ENCODE results near the gene CAMTA1. TPM values are rescaled to one million over a fixed set of nuclear protein-coding genes. Genes with fewer than 3 reads are reported as not detected.

The CAMTA1 gene
- total and polyA plus RNA-seq, 8 donors, result 42.8 to 213 (median 118) TPM

DNA sequence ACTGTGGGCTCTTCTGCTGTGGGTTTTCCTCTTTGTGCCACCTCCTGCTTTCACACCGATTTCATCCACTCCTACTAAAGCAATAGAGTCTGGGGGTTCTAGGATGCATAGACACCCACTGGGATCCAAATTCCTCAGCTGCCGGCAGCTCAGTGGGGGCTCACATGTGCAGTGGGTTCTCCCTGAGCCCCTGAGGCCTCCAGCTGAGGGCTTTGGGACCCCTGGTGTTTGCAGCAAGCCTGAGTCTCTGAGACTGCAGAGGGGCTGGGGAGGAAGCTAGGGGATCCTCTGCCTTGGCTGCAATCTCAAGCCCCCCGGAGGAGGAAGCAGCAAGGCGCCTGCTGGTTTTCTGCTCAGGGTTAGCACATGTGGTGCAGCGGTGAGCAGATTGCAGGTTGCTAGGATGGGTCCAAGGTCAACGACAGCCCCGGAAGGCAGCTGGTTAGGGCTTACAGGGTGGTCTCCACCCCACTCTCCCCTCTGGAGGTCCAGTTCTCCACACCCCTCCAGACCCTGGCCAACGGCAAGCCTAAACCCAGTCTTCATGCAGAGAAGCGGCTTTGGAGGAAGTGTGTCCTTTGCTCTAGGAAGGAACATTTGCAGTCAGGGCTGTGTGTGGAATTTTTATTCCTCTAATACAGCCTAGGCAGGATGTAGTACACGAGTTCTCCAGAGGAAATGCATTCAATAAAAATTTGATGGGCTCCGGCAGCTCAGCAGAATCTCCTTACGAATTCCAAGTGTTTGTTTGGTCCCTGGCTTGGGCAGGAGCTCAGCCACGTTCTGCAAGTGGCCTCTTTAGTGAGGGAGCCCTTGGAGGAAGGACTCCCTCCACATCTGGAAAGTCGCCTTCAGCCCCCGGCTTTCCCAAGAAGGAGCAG lies 716.7 kb downstream of the CAMTA1 start:
- TF ChIP-seq, protein P1, sequence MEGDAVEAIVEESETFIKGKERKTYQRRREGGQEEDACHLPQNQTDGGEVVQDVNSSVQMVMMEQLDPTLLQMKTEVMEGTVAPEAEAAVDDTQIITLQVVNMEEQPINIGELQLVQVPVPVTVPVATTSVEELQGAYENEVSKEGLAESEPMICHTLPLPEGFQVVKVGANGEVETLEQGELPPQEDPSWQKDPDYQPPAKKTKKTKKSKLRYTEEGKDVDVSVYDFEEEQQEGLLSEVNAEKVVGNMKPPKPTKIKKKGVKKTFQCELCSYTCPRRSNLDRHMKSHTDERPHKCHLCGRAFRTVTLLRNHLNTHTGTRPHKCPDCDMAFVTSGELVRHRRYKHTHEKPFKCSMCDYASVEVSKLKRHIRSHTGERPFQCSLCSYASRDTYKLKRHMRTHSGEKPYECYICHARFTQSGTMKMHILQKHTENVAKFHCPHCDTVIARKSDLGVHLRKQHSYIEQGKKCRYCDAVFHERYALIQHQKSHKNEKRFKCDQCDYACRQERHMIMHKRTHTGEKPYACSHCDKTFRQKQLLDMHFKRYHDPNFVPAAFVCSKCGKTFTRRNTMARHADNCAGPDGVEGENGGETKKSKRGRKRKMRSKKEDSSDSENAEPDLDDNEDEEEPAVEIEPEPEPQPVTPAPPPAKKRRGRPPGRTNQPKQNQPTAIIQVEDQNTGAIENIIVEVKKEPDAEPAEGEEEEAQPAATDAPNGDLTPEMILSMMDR (IDR thresholded peaks at IDR 0.05), result no peak
- TF ChIP-seq POLR2AphosphoS5 (IDR thresholded peaks at IDR 0.05), result no peak
- TF ChIP-seq EP300 (IDR thresholded peaks at IDR 0.05), result no peak
- no peak for TF ChIP-seq POLR2A (IDR thresholded peaks at IDR 0.05)
- Histone ChIP-seq H3K27ac (no peak overlapping the region), H3K9me3 (no peaks in the 10 kb centered on the region), H3K27me3 (no peaks in the 10 kb centered on the region), H3K4me1 (no peaks in the 10 kb centered on the region), H3K4me3 (no peak overlapping the region), H3K36me3 (no peaks in the 10 kb centered on the region)
- no peak for DNase-seq
- intact Hi-C loops (cut with DNase I; ENCODE audit: low total_unique reads), result no loop called here
- WGBS, 5 donors, result 52 to 67% (median 54%) methylated on average over 13 to 15 of the region's 15 CpGs

DNA sequence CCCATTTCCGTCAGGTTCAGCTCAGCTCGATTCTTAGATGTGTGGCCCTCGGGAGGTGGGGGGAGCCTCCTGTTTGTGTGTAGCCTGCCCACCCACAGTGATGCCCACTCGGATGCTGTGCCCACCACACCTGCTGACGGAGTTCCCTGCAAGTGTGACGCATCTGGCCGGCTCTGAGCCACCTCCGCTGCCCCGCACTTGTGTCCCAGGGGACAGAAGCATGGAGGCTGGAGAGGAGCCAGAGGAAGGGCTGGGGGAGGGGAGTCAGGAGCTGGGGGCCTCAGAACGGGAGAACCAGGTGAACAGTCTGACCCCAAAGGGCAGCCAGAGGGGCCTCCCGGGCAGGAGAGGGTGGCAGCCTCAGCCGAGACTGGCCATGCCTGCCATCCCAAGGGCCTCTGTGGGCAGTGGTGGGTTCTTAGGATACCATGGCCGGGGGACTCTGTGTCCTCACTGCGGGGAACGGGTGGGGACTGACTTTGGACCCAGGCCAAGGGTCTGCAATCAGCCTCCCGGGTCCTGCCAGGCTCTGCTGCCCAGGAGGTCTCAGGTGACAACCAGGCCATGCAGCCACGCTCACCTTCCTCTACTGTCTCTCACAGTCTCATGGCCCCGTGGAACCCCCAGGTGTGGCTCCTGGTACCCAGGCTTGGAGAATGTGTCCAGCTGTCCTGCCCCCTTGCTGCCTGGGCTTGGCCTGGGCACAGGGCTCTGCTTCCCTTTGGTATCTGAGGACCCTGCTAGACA lies 718.6 kb downstream of the CAMTA1 start:
- H3K27me3 ChIP-seq, result no peaks in the 10 kb centered on the region
- DNase-seq, result no peak
- intact Hi-C loops (cut with DNase I; ENCODE audit: low total_unique reads), result no loop called here
- H3K4me1 ChIP-seq, result peaks cover 0 to 9% (median 2%) of the 10 kb centered on the region in 4 donors
- no peak overlapping the region for H3K27ac ChIP-seq
- no peaks in the 10 kb centered on the region for H3K36me3 ChIP-seq
- H3K4me3 ChIP-seq, result no peak overlapping the region
- TF ChIP-seq POLR2A (IDR thresholded peaks at IDR 0.05) (no peak), POLR2AphosphoS5 (IDR thresholded peaks at IDR 0.05) (no peak), EP300 (IDR thresholded peaks at IDR 0.05) (no peak)
- TF ChIP-seq, protein P1 (IDR thresholded peaks at IDR 0.05), result no peak
- WGBS, 5 donors, result 75 to 84% (median 79%) methylated on average over 9 to 18 of the region's 18 CpGs
- H3K9me3 ChIP-seq, result no peaks in the 10 kb centered on the region

DNA sequence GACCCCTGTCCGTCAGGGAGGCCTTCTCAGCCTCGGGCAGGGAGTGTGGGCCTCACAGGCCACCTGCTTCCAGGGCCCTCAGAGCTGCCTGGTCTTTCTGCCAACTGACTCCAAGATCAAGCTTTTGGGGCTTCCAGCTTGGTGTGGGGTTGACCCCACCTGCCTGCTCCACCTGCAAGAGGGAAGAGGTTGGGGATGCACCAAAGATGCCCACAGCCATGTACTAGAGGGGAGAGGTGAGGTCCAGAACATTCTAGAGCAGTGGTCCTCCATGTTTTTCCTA lies 719.1 kb downstream of the CAMTA1 start:
- TF ChIP-seq EP300 (IDR thresholded peaks at IDR 0.05) (no peak), POLR2AphosphoS5 (IDR thresholded peaks at IDR 0.05) (no peak), POLR2A (IDR thresholded peaks at IDR 0.05) (no peak)
- TF ChIP-seq, protein P1 (IDR thresholded peaks at IDR 0.05), result no peak
- Histone ChIP-seq H3K27ac (no peak overlapping the region), H3K36me3 (no peaks in the 10 kb centered on the region), H3K27me3 (no peaks in the 10 kb centered on the region), H3K4me1 (peaks cover 0 to 14% (median 3%) of the 10 kb centered on the region in 4 donors), H3K9me3 (no peaks in the 10 kb centered on the region), H3K4me3 (no peak overlapping the region)
- intact Hi-C loops (cut with DNase I; ENCODE audit: low total_unique reads), result no loop called here
- 62 to 86% (median 73%) methylated on average over 2 of the region's 2 CpGs; no CpG with 5 or more reads in 1 of the 5 donors for WGBS, 5 donors
- no peak for DNase-seq

DNA sequence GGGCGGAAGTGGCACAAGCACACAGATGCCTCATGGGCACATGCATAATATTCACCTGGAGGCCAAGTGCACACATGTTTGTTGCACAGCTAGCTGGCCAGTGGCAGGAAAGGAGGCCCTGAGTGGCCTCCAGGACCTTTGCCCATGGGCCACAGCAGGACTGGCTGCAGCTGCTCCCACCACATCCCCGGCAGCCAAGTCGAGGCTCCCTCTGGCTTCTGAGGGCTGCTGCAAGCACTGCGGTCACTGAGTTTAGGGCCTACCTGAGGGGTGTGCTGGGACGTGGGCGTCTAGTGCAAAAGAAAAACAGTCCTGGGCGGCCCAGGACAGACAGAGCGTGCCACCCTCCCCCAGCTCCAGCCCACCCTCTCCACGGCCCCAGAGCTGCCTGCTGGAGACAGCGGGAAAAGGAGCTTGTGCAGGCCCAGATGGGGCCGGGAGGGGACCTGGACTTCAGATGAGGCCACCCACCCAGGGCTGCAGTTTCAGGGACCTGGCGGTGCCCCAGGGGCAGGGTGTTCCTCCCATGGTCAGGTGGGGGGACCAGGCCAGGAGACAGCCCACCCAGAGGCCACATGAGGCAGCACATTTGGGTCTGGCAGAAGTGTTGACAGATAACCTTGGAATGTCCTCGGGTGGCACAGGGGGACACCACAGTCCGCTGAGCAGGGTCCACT lies 720.0 kb downstream of the CAMTA1 start:
- TF ChIP-seq POLR2A (IDR thresholded peaks at IDR 0.05), result no peak
- no peak for TF ChIP-seq POLR2AphosphoS5 (IDR thresholded peaks at IDR 0.05)
- TF ChIP-seq EP300 (IDR thresholded peaks at IDR 0.05), result no peak
- TF ChIP-seq, protein P1 (IDR thresholded peaks at IDR 0.05), result no peak
- Histone ChIP-seq H3K27ac (no peak overlapping the region), H3K36me3 (no peaks in the 10 kb centered on the region), H3K4me1 (peaks cover 0 to 17% (median 3%) of the 10 kb centered on the region in 4 donors), H3K4me3 (no peak overlapping the region), H3K27me3 (no peaks in the 10 kb centered on the region), H3K9me3 (no peaks in the 10 kb centered on the region)
- no peak for DNase-seq
- intact Hi-C loops (cut with DNase I; ENCODE audit: low total_unique reads), result no loop called here
- WGBS, 5 donors, result 86 to 94% (median 89%) methylated on average over 11 to 14 of the region's 14 CpGs

Measured in stomach (tissue), 9 donors.